ENCODE data around the gene FPR2.
"Not testable (repeated sequence)": the region's sequence is repeated elsewhere in the genome, so short reads cannot be mapped to it uniquely, and the experiment has no call there.

FPR2 gene

DNA sequence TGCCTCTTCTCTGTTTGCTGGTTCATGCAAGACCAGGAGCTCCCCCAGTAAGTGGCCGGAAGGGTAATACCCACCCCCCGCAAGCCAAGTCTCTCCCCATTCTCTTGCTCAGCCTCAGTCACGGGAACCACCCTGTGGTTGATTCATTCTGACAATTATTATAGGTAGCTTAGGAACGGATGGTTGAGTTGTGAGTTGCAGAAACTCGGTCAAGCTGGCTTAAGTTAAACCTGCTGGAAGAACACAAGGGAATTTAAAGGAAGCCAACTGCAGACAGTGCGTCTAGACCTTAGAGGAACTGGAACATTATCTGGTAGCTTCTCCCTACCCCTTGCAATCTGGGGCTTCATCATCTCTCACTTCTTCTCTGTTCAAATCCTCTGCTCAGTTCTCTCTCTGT is 18.2 kb upstream of the FPR2 start:
- peak; percentile 17 for DNase-seq

- DNase-seq: no peak
These were observed 17.6 kb upstream of the FPR2 start for GRCh38 chr19:51743405-51743804.

DNA sequence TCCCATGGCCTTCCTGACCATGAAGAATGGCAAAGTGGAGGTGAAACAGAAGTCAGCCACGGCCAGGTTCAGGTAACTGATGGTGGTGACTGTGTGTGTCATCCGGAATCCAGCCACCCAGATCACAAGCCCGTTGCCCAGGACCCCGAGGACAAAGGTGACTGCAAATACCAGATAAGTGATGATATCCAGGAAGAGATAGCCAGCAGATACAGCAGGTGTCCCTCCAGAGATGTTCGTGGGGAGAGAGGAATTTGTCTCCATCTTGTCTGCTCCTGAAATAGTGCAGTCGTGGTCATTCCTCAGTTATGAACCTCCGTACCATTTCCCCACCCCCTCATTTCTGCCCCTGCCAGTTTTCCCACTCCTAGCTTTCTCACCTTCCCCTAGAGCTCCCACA is 14.2 kb upstream of the FPR2 start:
- no peak for DNase-seq

DNA sequence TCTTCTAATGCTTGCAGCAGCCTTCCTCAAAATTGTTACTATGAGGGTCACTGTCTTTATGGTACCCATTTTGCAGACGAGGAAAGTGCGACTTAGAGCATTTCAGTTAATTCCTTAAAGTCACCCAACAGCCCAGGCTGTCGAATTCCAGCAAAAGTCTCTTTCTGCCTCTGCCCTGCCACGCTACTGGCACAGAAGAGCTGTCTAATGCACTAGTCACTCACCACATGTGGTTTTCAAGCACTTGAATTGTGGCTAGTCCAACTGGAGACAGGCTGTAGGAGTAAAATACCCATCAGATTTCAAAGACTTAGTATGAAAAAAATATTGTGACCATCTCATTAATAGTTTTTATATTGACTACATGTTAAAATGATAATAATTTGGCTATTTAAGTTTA is 11.0 kb upstream of the FPR2 start:
- DNase-seq: no peak

- no peak for DNase-seq
These were observed 10.4 kb upstream of the FPR2 start for GRCh38 chr19:51750400-51751094.

- no peak for DNase-seq
These were observed 9.3 kb upstream of the FPR2 start, which contains the start of gene FPR1 for GRCh38 chr19:51751655-51752054. Gene FPR1, minus strand, starts transcription at chr19:51751878. Its CDS starts 4,884 bp downstream, at chr19:51746994.

DNA sequence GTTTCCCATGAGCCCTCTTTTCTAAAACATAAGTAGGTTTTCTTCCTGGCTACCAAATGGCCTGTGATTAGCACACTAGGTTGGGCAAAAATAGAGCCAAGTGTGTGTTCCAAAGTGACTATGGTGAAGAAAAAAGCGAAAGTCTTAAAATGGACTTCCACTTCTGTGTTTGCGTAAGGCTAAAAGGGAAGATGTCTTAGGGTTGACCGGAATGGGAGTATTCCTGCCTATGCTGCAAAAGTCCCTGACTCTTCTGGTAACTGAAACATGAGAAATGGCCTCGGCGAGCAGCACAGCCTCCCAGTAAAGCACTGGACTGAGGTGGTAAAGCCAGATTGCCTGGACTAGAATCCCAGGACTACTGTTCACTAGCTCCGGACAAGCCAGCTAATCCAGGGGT is 6.9 kb upstream of the FPR2 start:
- no peak for DNase-seq

DNA sequence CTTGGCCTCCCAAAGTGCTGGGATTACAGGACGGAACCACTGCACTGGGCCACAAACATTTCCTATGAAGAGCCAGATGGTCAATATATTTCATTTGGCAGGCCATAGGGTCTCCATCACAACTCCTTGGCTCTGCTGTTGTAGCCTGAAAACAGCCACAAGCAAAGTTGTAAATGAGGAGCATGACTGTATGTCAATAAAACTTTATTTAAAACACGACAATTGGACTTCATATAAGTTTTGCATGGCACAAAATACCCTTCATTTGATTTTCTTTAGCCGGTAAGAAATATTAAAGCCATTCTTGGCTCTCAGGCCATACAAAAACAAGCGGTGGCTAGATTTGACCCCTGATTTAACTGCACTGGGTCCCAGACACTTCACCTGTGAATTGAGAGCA is 6.2 kb upstream of the FPR2 start:
- no peak for DNase-seq

DNA sequence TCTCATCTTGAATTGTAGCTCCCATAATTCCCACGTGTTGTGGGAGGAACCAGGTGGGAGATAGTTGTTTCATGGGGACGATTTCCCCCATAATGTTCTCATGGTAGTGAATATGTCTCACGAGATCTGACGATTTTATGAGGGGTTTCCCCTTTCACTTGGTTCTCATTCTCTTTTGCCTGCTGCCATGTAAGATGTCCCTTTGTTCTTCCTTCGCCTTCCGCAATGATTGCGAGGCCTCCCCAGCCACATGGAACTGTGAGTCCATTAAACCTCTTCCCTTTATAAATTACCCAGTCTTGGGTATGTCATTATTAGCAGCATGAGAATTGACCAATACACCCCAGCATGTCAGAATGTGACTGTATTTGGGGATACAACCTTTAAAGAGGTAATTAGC is 5.4 kb upstream of the FPR2 start:
- no peak for DNase-seq

- DNase-seq: no peak
These were observed 716 bp downstream of the FPR2 start for GRCh38 chr19:51761696-51762095.

- no peak for DNase-seq
These were observed 4.1 kb downstream of the FPR2 start for GRCh38 chr19:51765086-51765485.

DNA sequence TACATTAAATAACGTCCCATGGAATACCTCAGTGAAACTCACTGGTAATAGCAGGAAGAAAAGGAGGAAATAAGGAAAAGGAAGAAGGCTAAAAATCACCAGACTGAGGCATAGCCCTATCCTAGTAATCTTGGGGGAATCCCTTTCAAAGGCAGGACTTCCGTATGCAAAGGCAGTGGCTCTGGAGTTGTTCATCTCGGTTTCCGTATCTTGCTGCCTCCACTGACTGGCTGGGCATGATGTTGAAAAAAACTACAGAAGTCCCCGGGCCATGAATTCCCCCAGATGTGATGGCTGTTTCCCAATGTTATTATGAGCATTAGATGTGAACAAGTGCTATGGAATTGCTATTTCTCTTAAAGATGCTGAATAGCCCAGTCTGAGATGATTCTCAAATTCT is 5.5 kb downstream of the FPR2 start:
- no peak for DNase-seq

- no peak for DNase-seq
These were observed 10.6 kb downstream of the FPR2 start for GRCh38 chr19:51771376-51772130.

GRCh38 chr19:51772977-51773376 is 12.0 kb downstream of the FPR2 start:
- DNase-seq: no peak

DNA sequence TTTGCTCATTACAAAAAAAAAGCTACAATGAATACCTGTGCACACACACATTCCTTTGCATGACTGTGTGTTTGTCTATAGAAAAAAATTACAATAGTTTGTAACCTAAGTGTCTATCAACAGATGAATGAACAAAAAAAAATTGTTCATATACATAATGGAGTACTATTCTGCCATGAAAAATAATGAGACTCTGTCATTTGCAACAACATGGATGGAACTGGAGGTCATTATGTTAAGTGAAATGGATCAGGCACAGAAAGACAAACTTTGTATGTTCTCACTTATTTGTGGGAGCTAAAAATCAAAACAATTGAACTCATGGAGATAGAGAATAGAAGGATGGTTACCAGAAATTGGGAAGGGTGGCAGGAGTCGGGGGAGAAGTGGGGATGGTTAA is 15.6 kb downstream of the FPR2 start:
- DNase-seq: not testable (repeated sequence)

DNA sequence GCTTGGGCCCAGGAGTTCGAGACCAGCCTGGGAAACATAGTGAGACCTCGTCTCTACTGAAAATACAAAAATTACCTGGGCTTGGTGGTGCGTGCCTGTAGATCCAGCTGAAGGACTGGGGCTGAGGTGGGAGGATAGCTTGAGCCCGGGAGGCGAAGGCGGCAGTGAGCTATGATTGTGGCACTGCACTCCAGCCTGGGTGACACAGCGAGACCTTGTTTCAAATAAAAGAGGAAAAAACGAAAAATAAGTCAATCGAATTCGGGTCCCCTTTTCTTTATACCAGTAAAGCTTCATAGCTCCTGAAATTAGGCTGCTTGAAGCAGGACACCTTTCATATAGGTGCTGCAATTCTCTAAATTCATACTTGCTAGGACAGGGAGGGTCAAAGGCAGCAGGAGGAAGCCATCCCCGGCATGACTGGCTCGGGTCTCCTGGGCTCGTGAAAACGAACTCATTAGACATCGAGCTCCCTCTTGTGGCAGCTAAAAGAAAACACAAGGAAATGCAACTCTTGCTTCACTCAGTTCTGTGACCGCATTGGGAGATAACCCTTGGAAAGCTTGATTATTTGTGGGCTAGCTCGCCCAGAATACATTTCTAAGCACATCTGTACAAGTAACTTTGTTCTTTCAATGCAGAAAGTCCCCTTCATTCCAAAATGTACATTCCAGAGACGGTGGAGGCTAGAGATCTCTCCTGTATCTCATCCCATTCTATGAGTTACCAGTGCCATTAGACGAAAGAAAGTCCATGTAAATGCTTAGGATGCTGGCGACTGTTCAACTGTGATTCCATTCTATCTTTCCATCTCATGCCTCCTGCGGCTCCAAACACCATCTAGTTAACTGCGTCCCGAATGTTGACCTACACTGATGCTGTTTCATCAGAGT is 16.8 kb downstream of the FPR2 start:
- DNase-seq: peak; percentile 92

DNA sequence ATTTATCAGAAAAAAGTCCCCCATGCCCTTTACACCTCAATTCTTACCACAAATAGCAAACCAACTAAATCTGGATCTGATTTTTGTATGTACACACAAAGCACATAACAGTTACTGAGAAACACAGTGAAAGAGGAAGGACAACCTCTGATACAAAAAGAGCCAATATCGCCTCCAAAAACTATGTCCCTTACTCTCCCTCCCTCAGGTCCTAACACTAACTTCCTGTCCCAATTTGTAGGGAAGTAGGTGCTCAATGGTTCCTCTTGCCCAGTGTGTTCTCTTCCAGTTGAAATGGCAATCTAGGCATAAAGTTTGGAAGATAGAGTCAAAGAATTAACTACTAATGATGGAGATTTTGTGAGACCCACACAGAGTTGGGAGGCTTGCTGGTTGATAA is 18.2 kb downstream of the FPR2 start:
- DNase-seq: no peak

- no peak for DNase-seq
These were observed 18.7 kb downstream of the FPR2 start for GRCh38 chr19:51779703-51780102.

DNA sequence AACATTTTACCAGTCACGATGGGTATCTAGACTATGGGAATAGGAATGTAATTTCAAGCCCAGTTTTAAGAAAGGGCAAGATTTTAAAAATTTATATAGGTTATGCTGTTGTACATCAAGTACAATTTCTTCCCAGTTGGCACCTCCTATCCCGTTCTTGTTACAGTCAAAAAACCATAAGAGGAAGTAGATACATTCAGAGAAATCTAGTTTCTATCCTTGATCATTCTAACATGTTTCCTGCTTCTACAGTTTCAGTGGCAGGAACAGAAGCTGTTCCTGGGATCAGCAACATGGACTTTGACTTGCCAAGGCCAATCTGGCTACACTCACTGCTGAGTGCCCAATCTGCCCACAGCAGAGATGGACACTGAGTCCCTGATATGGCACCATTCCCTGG is 19.3 kb downstream of the FPR2 start:
- DNase-seq: no peak

DNA sequence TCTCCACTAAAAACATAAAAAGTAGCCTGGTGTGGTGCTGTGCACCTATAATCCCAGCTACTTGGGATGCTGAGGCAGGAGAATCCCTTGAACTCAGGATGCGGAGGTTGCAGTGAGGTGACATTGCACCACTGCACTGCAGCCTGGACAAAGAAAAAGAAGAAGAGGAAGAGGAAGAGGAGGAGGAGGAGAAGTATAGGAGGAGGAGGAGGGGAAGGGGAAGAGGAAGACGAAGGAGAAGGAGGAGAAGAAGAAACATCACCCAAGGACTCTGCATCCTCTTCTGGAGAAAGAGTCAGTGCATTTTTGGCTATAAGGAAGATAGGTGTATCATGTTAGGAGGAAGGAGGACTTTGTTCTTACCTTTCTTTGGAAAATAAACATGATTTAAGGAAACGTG is 21.0 kb downstream of the FPR2 start:
- no peak for DNase-seq

DNA sequence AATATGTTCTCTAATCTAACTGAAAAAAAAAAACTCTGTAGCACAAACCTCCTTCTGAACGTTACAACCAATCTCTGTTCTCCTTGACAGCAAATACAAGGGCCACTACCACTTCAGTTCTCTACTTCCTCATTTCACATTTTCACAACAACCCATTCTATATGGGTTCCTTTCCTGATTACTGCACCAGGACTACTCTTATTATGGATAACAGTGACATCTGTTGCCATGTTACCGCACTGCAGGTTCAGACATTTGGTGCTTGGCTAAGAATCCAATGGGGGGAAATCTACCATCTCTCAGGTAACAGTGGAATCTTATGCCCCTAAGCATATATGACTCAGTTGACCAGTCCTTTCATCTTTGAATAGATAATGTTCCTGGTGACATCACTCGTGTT is 22.4 kb downstream of the FPR2 start:
- peak; percentile 8 for DNase-seq

- no peak for DNase-seq
These were observed 23.3 kb downstream of the FPR2 start for GRCh38 chr19:51784109-51784785.

Data from eye (tissue), 1 donor.